Colonic mucosa (tissue), 4 donors: ENCODE results near the gene RARS2. TPM values are rescaled to one million over a fixed set of nuclear protein-coding genes. Genes with fewer than 3 reads are reported as not detected.

Experiments
- DNase-seq: peaks from one replicate; pipeline ENCODE4 v3.0.0-alpha.2; 2020
- H3K27ac ChIP-seq: fragments of 200-600 bp; one replicate; pipeline ENCODE4 v1.8.0; 2021
- H3K27me3 ChIP-seq: fragments of 200-600 bp; one replicate; pipeline ENCODE4 v1.8.0; 2021
- H3K36me3 ChIP-seq: fragments of 200-600 bp; one replicate; pipeline ENCODE4 v1.8.0; 2021
- H3K4me1 ChIP-seq: fragments of 200-600 bp; one replicate; pipeline ENCODE4 v1.8.0; 2021; ENCODE audit warnings: mild to moderate bottlenecking
- H3K4me3 ChIP-seq: fragments of 200-600 bp; one replicate; pipeline ENCODE4 v1.8.0; 2021
- H3K9ac ChIP-seq, 2 donors: one replicate each; pipeline ENCODE4 v1.7.0; 2013; ENCODE audit warnings: control low read depth in 2 of 2, low read depth in 2 of 2, low read length in 2 of 2
- H3K9me3 ChIP-seq: fragments of 200-600 bp; one replicate; pipeline ENCODE4 v1.8.0; 2021
- CTCF ChIP-seq: fragments of 200-600 bp; IDR thresholded peaks from one replicate; pipeline ENCODE4 v1.8.0; 2022; ENCODE audit warnings: antibody characterized with exemption, mild to moderate bottlenecking
- intact Hi-C: fragments of 100-400 bp; cut with DNase I; formaldehyde crosslinking; loops from one replicate; pipeline ENCODE4 v1.14.1; 2022
- total RNA-seq, 2 donors: library from RNA; stranded (reverse); fragmentation: NEBNext Ultra II Directional in 1 of 2; extraction: Animal tissue kit (Norgen Biotek cat#: 25700) in 1 of 2; gene quantifications; one replicate each; pipeline ENCODE4 v1.2.1, GENCODE V29; 2021
- donor health status: healthy.
- donor health status: DM: no; HTN: no; CAD: no.
- donor health status: DM: no; HTN: no; CAD: no.

RARS2 gene
- total RNA-seq, 2 donors from 2014 or later, result 24.7 to 28.2 TPM

- H3K4me1 ChIP-seq, result no peaks in the 10 kb centered on the region
- no peak for DNase-seq
- no peaks in the 10 kb centered on the region for H3K36me3 ChIP-seq
- no peaks in the 10 kb centered on the region for H3K9me3 ChIP-seq
- intact Hi-C loops, result no loop called here
- no peaks in the 10 kb centered on the region for H3K27me3 ChIP-seq
- no peak for TF ChIP-seq CTCF
- H3K4me3 ChIP-seq, result no peak overlapping the region
- no peak overlapping the region for H3K27ac ChIP-seq
- H3K9ac ChIP-seq, result no peak overlapping the region
Measured at GRCh38 chr6:87573307-87574024, 16.3 kb downstream of the RARS2 start.

GRCh38 chr6:87572883-87573282 is 16.9 kb downstream of the RARS2 start:
- Histone ChIP-seq H3K27ac (no peak overlapping the region), H3K9ac (no peak overlapping the region), H3K9me3 (no peaks in the 10 kb centered on the region), H3K4me3 (no peak overlapping the region), H3K4me1 (no peaks in the 10 kb centered on the region), H3K27me3 (no peaks in the 10 kb centered on the region), H3K36me3 (no peaks in the 10 kb centered on the region)
- TF ChIP-seq CTCF, result no peak
- intact Hi-C loops, result no loop called here
- no peak for DNase-seq

GRCh38 chr6:87572021-87572420 is 17.8 kb downstream of the RARS2 start:
- no peak for TF ChIP-seq CTCF
- no peaks in the 10 kb centered on the region for H3K9me3 ChIP-seq
- no peak overlapping the region for H3K27ac ChIP-seq
- no peak overlapping the region for H3K4me3 ChIP-seq
- intact Hi-C loops, result no loop called here
- no peaks in the 10 kb centered on the region for H3K4me1 ChIP-seq
- no peak for DNase-seq
- H3K36me3 ChIP-seq, result no peaks in the 10 kb centered on the region
- no peaks in the 10 kb centered on the region for H3K27me3 ChIP-seq
- no peak overlapping the region for H3K9ac ChIP-seq

GRCh38 chr6:87561017-87561416 is 28.8 kb downstream of the RARS2 start:
- Histone ChIP-seq H3K27ac (no peak overlapping the region), H3K9me3 (no peaks in the 10 kb centered on the region), H3K9ac (no peak overlapping the region), H3K4me1 (no peaks in the 10 kb centered on the region), H3K36me3 (no peaks in the 10 kb centered on the region), H3K4me3 (no peak overlapping the region), H3K27me3 (no peaks in the 10 kb centered on the region)
- no peak for DNase-seq
- intact Hi-C loops, result no loop called here
- TF ChIP-seq CTCF, result no peak

- no peak for TF ChIP-seq CTCF
- DNase-seq, result no peak
- no peak overlapping the region for H3K4me3 ChIP-seq
- no peaks in the 10 kb centered on the region for H3K27me3 ChIP-seq
- no peak overlapping the region for H3K27ac ChIP-seq
- no peak overlapping the region for H3K9ac ChIP-seq
- H3K36me3 ChIP-seq, result no peaks in the 10 kb centered on the region
- H3K4me1 ChIP-seq, result no peaks in the 10 kb centered on the region
- intact Hi-C loops, result no loop called here
- no peaks in the 10 kb centered on the region for H3K9me3 ChIP-seq
Measured at GRCh38 chr6:87558446-87558845, 31.3 kb downstream of the RARS2 start.
